ENCODE results near the gene APC.

- TF ChIP-seq CTCF (IDR thresholded peaks at IDR 0.05) = no peak
- no peak for TF ChIP-seq POLR2A (IDR thresholded peaks at IDR 0.05)
Measured at GRCh38 chr5:112866739-112867138, 129.1 kb downstream of the APC start.
